Dermis microvascular lymphatic vessel endothelial cell (primary cell): ENCODE results near the gene DENND1A. TPM values are rescaled to one million over a fixed set of nuclear protein-coding genes. Genes with fewer than 3 reads are reported as not detected.

Experiments used
- DNase-seq, 2 donors: peaks; one replicate each; pipeline versions ENCODE4 v3.0.0 to v3.0.0-alpha.2; 2010; ENCODE audit warnings: low read depth in 2 of 2
- total RNA-seq: library from RNA; depleted of rRNA; stranded (reverse); fragments of >200 nt; gene quantifications from 2 replicates; pipeline ENCODE4 v1.2.1, GENCODE V29; 2014

DENND1A gene
- total RNA-seq, 1 donor from 2014 or later, result 7.1 TPM

DNA sequence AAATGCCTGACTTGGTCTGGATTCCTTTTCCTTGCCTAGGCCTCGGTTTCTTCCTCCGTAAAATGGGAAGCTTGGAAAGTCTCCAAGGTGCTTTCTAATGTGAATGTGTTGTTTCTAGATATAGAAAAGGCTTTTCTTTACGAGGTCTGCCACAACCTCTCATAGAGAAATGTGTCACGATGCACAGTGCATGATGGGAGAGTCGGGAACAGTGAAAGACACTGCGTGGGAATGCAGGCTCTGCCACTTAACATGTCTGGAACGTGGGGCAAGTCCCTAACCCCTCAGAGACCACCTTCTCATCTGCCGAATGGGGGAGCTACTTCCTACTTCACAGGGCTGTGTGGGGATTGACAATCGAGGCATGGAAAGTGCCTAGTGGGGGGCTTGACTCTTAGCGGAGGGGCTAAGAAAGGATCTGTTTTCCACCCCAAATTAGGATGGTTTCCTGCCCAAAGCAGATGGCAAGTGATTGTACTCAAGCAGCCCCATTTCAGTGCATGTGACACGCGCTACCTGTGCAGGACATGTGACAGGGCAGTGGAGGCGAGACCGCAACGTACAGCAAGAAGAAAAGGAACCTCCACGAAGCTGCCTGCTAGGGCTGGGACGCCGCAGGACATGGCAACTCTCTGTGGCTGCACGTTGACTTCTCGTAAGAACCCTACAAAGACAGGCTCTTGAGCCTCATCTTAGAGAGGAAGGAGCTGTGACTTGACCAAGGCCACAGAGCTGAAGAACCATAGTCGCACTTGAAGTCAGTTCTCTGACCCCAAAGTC, 458.7 kb downstream of the DENND1A start:
- DNase-seq, result no peak

DNA sequence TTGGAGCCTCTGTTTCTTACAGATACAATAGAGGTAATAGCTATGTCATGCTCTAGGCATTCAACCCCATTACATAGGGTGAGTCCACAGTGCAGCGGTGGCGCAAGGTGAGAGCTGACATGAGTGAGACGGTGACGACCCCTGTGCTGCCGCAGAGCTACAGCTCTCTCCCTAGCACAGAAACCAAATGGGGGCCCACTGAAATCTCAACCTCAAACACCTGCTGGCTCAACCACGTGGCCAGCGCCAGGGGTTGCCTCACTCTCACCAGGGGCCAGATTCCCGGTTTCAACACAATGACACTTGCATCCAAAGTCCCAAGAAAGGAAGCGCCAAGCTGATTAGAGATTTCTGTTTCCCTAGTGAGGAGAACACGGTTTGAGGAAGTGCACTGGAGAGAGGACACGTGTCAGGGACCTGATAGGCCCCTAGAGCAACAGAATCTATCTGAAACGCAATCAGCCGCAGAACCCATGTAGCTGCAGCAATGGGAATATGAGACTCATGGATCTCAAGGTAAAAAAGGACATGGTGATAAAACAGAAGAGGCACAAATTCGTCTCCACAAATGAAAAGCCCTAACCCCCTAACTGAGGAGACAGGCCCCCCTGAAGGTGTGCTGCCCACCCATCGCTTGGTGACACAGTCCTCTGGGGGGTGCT, 459.7 kb downstream of the DENND1A start:
- no peak for DNase-seq

DNA sequence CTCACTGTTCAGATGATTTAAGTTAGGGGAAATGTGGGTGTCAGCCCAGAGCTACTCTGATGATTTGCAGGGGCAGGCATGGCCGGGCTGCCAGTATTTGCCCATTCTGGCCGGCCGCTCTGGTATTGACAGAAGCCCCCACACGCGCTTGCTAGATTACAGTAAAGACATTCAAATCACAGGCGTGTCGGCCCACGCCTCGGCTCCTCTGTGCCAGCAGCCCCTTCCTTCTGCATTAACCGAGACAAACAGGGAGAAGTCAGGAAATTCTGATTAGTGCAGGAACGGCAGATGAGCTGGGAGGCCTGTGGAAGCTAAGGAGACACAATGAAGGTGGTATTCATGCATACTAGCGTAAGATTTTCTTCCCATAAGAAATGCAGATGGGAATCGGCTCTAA, 460.6 kb downstream of the DENND1A start:
- DNase-seq, result no peak

DNA sequence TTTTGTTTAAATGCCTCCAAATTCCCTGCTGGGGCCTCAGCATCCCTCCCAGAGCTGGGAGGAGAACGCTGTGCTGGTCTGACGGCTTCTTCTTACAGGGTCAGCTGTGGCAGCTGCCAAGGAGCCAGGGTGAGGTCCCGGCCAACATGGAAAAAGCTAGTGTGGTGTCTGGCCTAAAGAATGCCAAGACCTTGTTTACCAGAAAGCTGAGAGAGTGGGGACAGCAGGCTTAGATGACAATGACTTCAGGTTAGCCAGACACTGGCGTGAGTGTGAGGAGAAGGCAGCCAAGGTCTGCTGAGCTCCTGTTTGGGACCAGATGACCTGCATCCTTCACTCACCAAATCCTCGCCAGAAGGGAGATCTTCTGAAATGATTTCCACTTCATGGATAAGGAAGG, 461.4 kb downstream of the DENND1A start:
- DNase-seq, result no peak

DNA sequence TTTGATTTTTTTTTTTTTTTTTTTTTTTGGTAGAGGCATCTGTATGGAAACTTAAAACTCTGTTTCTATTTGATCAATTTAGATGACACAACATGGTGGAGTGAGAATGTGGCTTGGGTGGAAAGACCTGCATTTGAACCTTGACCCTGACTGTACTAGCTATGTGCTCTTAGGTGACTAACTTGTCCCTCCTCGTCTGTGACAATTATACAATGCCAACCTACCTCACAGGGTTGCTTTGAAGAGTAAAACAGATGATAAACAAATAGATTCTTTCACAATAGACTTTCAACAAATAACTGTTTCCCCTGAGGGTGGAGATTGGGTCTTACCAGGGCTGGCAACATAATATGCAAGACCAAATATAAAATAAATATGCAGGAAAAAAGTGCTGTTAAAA, 464.6 kb downstream of the DENND1A start:
- no peak for DNase-seq

DNA sequence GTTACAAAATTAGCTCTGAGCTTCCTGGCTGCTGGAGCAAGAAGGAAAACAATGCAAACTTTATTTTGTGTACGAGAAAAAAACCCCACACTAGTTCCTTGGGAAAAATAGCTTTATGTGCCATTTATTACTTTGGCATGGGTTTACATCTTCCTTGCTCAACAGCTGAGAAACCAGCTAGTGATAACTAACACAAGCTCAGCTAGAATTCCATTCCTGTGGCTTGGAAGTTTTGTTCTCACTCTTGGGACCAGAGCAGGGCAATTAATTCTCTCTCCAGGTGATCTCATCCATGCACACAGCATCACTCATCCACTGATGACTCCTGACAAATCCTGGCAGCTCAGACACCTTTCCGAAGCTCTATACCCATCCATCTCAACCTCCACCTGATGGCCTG, 469.8 kb downstream of the DENND1A start:
- no peak for DNase-seq

DNA sequence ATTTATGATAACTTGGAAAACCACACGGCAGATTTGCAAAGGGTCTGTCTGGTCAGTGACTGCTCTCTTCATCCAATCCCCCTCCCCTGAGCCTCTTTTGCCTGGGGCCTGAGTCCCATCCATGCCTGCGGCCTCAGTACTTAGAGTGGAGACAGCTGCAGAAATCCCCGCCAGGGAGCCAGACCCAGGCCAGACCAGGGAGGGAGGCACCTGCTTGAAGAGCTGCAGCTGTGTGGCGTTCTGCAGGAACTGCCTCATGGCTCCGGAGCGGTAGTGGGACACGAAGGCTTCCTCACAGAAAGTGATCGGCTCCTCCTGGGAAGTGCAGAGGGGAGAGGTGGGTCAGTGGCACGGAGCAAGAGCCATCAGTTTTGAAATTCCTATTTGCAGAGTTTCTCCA, 472.3 kb downstream of the DENND1A start:
- DNase-seq, result no peak

DNA sequence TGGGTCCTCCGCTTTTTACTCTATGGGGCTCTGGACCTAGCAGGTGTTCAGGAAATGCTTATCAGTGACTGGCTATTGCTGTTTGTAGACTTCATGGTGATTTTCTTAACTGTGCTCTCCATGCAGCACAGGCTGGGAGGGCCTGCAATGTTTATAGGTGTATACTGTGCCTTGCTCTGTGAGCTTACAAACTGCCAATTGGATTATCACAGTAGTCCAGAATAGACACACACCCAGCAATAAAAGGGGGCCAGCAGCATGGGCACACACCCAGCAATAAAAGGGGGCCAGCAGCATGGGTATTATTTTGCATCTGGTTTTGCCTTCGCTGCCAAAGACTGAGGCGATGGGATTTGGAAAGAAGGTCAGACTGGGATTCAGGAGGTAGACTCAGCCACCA, 473.9 kb downstream of the DENND1A start:
- DNase-seq, result no peak

DNA sequence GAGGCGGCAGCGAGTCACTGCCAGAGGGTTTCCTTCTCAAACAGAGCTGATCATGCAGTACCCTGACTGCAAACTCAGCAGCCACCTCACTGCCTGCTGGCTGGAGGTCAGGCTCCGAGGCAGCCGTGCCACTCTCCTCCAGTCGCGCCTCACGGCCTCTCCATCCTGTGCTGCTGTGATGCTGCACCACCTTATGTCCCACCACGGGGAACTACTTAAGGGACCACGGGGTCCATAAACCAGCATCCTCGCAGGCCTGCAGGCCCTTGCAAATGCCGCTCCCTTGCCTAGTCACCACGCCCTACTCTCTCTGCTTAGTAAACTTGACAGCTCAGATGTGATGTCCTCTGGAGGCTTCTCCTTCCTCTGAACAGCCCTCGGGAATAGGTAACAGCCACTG, 474.7 kb downstream of the DENND1A start:
- DNase-seq, result no peak

DNA sequence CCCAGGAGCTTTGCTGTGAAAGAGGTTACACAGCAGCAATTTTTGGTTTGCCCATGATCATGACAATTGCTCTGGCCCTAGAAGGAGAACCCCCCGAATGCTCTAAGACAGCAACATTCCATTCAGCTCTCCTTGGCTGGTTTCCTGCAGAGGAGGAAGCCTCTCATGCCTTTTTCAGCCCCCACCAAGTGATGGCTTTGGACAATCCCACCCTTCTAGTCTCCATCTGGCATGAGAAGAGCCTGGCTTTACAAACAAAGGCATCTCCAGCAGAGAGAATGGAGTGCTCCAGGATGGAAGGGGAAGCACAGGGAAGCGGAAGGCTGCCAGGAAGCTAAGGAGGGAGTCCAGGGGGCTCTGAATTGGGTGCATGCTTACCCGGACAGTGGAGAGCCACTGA, 475.6 kb downstream of the DENND1A start:
- no peak for DNase-seq

DNA sequence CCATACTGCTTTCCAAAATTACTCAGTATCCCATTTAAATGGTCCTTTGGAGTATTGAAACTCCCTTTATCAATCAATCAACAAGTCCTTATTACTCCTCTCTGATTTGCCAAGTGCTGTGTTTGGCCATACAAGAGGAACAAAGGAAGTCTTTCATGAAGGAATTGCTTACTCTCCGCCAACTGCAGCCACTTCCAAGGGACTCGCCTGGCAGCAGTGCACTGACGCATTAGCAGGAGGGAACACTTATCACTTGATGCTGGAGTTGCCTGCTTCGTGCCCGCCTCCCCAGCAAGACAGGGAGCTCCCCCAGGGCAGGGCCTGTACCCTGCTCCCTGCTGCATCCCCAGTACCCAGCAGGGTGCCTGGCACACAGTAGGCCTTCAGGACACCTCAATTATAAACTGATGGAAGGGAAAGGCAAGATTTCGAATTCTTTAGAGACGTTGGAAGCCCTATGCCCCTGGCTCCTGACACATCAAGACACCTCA, 476.1 kb downstream of the DENND1A start:
- no peak for DNase-seq

DNA sequence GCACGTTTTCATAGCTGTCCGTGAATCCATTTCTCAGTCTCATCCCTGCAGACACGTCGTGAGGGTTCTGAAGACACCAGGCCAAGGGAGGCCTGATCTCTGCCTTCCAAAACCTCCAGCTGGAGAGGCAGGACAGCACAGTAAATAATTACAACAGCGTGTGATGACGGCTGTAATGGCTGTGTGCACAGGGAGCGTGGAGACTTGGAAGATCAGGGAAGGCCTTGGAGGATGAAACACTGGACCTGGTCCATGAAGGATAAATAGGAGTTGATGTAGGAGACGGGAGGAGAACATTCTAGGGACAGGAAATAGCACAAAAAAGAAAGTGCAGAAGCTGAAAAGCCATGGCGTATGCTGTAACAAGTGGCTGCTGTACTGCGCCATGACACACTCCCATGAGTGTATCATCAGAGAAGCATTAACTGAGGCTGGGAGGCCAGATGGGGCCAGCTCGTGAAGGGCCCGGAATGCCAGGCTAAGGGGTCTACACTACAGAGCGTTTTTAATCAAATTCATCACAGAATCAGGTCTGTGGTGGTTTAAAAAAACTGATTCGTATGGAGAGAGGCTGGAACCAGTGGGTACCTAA, 476.8 kb downstream of the DENND1A start:
- DNase-seq, result no peak

DNA sequence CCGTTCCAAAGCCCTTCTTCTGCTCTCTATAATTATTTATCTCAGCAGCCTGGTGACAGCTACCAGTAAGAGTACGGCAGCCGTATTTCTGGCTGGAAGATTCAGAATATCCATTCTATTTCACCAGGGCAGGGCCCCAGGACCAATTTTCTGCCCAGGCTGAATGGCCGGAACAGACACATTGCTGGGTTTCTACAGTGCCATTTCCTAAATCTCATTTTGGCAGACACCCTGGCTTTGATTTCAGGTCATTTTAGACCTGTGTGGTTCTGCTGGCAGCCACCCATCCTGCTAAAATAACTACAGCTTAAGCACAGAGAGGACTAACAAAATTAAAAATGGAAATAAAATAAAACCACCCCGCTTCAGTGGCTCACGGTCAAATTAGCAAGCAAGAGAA, 478.9 kb downstream of the DENND1A start:
- DNase-seq, result no peak

DNA sequence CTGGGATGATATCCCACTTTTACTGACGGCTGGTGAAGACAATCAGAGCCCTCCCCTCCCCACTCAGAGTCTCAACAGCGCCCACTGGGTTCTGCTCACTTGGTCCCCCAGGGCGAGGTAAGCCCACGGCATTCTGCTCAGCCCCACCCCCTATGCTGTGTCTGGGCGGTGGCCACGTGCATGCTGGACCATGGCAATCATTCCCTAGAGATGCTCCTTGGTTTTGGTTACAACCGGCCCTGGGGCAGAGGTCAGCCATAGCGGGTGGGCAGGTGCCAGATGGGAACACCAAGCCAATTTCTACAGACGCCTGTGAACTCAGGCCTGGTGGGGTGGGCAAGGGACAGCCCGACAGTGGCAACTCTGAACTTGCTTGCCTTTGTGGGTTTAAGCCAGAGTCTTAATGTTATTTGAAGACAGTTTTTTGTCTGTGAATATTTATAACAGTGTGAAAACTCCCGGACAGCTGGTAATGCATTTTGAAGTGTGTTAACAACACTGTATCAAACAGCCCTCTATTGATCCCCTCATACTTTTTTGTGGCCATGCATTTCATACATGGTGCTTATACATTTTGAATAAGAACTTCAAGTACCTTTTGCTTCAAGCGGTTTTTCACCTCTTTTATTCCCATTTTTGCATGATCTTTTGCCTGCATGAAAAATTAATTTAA, 479.7 kb downstream of the DENND1A start:
- DNase-seq, result no peak

DNA sequence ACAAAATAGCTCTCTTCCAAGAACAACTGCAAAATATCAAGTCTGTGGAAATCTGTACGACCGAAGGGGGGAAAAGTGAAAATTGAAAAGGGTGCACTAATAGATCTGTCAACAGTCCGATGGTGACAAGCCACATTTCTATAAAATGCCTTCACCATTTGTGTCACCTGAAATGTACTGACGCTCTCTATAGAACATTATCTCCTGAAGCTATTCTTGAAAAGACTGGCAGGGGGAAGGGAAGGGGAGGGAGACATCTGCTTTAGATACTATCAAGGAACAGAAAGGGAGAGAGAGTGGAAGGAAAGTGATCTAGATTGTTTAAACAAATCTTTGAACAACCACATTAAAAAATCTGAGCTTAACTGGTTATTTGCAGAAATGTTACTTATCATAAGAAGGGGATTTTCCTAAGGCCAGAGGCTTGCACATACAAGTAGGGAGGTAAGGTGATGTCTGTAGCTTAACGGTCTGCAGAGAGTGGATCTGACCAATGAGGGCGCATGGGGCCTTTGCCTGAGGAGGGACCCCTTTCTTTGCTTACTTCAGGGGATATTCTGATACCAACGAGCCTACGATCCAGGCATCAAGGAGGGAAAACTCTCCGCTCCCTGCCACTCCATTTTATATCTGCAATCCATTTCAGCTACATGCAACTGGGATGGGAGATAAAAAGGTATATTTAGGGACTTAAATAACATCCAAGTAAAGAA, 481.8 kb downstream of the DENND1A start:
- DNase-seq, result no peak

DNA sequence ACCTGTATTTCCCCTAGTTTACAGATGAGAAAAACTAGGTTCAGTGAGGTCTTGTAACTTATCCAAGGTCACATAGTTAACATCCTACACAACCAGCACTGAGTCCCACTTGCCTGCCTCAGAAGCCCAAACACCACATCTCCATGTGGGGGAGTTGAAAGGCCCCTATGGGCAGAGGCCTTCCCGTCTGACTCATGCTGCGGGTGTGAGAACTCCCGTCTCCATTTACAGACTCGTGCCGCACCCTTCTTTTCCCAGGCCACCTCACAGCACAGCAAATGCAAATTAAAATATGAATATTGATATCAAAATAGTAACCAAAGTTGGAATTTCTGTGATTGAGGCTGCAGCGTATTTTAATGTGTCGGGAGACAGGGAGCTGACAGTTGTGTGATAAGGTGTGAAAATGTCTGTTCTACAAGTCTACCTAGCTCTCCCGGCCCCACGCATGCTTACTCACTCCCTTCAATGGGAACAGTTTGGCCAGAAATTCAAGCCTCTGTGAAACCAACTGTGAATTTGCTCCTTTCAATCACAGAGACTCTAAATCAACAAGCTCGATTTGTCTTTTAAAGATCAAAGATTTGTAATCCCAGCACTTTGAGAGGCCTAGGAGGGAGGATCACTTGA, 483.8 kb downstream of the DENND1A start:
- no peak for DNase-seq

DNA sequence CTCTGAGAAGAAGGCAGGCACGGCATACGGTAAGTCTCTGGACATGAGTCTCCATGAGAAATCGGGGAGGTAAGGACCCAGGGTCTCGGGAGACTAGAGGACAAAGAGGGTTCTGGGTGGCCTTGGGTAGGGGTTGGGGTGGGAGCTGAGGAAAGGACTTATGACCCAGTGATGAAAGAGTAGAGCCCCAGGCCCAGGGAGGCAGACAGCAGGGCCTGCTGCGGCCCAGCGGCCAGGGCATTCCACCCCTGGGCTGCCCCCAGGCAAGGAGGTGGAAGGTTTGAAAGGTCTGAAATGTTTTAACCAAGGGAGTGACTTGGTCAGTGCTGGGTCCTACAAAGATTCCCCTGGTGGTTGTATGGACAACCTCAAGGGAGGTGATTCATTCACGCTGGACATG, 484.8 kb downstream of the DENND1A start:
- no peak for DNase-seq

DNA sequence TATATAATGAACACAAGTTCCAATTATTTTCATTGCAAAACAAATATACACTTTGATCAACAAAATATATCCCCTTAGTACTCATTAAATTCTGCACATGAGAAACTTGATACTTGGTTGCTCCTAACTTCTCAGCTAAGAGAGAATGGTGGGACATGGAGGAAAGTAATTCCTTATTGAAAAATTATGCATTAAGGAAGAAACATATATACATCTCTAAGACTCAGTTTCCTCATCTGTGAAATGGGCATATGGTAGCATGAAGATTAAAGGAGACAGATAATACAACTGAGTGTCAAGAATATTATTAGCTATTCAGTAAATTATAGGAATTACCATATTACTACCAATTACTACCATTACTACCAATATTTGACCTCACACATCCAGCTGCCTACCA, 488.2 kb downstream of the DENND1A start:
- DNase-seq, result no peak

DNA sequence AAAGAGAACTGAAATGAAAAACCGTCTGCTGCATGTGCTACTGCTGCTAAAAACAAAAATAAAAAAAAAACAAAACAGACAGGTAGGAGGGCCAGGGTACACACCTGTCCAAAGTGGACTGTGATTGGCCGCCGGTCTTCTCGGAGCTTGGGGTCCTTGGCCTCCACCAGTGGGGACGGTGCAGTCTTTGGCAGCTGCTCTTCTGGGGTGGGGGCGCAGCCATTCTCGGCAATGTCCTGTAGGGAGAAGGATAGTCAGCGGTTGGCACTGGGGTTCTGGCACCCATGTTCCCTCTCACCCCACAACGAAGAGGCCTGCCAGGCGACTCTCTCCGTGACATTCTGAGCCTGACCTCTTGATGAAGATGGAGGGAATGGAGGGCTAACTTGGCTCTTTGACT, 489.7 kb downstream of the DENND1A start:
- no peak for DNase-seq

DNA sequence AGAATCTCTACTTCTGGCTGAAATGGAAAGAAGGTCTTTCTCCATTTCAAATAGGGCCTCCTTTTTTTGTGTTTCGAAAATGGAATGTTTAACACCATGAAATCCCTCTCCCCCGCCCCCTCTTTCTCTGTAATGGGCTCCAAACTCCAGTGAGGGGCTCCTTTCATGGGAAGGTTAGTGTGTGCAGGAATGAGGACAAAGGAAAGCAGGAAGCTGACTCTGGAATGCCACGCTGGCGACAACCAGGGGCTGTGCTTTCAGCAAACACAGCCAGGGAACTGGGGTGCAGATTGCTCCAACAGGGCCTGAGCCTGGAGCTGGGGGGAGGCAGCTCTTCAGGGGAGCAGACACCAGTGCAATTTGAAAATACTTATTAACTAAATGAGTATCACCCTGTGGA, 491.1 kb downstream of the DENND1A start:
- DNase-seq, result peak; percentile 37 to 42

DNA sequence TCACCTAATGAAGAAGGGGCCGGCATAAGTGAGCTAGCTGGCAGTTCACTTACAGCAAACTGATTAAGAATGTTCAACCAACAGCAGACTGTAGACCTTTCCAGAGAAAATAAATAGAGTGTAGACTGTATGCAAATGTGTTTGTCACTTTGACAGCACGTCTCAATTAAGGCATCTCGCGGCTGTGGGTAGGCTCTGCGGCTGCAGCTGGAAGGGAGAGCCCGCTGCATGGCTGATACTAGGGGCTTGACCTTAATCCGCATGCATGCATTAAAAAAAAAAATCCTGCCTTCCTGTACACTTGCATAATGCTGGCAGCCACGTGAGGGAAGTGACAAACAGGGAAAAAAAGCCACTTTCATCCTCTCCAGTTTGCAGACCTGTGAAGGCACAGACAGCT, 491.6 kb downstream of the DENND1A start:
- DNase-seq, result peak; percentile 56 to 77
